HG02973 (cell line): ENCODE data around the gene IL4.

ENCODE experiments used
- ATAC-seq: cut with Tn5 transposase; IDR thresholded peaks from one replicate; pipeline ENCODE4 v1.9.1; 2021; ENCODE audit warnings: moderate library complexity; ENCODE audit not compliant: unreplicated experiment

The IL4 gene

DNA sequence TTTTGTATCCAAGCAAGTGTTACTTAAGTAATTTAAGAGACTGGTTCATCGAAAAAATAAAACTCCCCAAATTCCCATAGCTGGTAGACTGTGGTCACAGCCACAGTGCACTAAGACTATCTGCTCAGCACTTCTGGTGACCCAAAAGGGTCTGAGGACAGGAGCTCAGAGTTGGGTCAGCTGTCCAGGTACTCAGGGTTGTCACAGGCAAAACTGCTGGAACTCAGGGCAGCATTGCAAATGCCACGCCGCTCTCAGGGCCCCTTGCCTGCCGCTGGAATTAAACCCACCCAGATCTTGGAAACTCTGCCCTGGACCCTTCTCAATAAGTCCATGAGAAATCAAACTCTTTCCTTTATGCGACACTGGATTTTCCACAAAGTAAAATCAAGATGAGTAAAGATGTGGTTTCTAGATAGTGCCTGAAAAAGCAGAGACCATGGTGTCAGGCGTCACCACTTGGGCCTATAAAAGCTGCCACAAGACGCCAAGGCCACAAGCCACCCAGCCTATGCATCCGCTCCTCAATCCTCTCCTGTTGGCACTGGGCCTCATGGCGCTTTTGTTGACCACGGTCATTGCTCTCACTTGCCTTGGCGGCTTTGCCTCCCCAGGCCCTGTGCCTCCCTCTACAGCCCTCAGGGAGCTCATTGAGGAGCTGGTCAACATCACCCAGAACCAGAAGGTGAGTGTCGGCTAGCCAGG is 16.0 kb upstream of the IL4 start, which contains the start of gene IL13:
Gene IL13 (plus strand): TSS at position 498 of the 705 bp plus-strand sequence. CDS start 14 bp downstream, at position 512.
- ATAC-seq: no peak

GRCh38 chr5:132658381-132659302 is 15.1 kb upstream of the IL4 start:
- no peak for ATAC-seq

DNA sequence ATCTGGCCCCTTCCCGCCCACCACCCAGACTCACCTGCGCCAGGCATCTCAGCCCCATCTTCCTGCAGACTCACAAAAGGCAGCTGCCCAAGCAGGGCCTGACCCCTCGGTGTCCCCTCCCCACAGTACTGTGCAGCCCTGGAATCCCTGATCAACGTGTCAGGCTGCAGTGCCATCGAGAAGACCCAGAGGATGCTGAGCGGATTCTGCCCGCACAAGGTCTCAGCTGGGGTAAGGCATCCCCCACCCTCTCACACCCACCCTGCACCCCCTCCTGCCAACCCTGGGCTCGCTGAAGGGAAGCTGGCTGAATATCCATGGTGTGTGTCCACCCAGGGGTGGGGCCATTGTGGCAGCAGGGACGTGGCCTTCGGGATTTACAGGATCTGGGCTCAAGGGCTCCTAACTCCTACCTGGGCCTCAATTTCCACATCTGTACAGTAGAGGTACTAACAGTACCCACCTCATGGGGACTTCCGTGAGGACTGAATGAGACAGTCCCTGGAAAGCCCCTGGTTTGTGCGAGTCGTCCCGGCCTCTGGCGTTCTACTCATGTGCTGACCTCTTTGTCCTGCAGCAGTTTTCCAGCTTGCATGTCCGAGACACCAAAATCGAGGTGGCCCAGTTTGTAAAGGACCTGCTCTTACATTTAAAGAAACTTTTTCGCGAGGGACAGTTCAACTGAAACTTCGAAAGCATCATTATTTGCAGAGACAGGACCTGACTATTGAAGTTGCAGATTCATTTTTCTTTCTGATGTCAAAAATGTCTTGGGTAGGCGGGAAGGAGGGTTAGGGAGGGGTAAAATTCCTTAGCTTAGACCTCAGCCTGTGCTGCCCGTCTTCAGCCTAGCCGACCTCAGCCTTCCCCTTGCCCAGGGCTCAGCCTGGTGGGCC is 13.9 kb upstream of the IL4 start:
- ATAC-seq: no peak

DNA sequence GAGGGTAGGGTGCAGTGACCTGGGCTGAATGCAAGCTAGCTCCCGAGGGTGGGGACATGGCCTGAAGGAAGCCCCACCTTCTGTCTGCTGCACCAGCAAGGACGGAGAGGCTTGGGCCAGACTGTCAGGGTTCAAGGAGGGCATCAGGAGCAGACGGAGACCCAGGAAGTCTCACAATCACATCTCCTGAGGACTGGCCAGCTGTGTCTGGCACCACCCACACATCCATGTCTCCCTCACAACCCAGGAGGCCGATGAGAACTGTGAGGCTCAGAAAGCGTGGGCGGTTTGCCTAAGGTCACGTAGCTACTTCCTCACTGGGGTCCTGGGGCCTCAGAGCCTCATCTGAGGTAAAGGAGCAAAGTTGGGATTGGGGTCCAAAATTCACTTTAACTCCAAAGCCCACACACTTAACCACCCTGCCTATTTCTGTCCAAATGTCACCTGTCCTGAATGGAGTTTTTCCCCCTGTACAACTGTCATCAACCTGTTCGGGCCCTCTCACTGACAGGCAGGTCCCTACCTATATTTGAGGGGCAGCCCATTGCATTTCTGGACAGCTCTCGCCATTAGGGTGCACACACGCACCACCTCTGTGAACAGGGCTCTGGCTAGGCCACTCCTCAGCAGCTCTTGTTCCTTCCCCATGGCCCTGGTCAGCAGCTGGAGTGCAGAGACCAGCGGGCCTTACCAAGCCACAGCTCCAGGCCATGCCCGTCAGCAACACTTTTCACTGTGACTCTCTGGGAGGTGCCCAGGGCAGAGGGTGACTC is 12.4 kb upstream of the IL4 start:
- no peak for ATAC-seq

DNA sequence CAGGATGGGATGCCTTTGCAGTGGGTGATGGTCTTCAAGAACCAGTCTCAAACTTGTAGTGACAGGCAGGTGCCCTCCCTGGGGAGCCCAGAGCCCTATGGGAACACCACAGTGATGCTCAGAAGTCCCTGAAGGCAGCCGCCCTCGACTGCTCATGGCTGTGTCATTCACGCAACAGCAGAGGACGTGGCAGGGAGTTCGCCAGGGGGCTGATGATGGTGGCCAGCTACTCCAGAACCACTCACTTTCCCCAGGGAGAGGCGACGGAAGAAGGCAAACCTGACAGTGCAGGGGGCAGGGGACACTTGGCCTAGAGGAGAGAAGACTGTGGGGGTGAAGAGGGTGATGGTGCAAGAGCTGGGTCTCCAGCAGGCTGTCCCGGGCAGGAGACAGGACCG is 11.8 kb upstream of the IL4 start:
- ATAC-seq: no peak

DNA sequence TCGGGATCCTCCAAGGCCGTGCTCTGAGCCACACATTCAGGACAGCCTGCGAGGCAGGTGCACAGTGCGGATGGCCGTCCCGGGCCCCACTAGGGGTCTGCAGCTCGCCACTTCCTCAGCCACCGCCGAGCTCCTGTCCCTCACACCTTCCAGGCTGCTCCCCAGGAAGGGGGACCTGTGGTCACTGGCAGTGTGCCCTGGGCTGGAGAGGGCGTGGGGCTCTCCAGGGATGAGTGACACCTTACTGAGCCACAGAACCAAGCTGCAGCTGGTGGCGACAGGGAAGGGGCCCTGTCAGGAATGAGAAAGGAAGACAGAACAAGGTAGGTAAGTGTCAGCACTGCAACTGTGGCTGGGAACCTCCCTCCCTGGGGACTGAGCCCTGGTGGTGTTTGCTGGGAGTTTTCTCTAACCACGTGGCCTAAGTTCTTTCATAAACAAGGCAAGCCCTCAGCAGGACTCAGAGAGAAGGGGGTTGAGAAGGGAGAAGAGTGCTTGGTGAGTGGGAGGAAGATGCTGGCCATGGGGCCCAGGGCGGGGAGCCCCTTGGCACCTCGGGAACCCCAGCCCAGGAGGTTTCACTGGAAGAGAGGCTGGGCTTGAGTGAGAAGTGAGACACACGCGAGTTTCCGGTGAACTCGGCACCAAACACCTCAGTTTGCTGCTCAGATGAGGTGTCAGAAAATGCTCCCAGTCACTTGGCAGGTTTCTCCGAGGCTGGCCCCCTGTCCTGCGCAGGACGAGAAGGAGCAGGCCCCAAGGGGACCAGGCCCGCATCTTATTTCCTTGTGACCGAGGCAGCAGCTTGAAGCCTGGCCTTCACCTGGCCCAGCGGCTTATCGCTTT is 10.6 kb upstream of the IL4 start:
- peak; percentile 62 for ATAC-seq

DNA sequence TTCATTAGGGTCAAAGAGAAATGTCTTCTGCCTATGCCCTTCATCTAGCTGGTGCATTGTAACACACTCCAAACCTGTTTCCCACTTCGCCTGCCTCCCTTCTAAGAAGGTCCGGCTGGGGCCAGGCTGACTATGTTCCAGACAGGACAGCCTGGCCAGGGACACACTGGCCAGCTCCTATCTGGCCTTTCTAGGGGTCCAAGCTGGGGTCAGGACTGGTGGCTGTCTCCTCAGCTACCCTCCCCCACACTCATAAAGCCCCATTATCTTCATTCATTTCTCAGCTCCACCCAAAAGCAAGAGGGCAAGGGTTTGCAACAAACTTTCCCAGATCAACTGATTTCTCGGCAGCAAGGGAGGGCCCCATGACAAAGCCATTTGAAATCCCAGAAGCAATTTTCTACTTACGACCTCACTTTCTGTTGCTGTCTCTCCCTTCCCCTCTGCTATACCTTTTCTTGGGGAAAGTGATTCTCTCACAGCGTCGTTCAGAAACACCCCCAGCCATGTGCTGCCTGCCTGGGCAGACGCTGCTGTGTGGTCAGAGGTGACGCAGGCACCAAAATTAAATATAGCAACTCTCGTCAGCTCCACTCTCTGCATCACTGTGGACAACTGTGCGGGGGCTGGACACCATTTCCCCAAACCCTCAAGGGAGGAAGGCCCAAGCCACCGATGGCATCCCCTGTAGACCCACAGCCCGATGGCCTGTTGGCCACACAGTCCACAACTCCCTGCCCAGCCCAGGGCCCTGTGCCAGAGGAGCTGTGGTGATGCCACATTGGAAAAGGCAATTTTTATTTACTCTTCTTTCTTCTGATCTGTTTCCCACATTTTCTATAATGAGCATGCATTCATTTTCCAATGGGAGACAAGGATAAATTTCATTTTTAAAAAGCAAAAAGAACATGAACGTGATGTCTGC is 9.8 kb upstream of the IL4 start:
- ATAC-seq: peak; percentile 45

DNA sequence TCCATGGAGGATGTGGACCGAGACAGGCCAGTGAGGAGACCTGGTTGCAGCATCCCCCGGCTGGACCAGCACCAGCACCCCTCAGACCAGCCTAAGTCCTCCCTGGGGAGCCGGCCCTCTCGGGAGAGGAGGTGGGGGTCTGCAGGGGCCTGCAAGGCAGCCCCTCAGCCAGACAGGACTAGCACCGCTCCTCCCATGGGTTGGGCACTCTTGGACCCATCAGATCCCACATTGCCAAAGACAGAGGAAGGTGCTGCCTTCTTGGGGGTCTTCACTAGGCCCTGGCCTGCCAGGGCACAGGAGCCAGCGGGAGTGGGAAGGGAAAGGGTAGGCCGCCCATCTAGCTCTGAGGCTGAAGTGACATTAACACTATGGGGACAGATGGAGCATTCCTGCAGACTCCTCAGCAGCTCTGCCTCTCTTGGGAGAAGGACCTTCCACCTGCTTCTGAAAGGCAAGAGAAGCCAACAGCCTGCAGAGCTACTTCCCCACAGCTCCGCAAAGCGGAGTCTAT is 9.0 kb upstream of the IL4 start:
- no peak for ATAC-seq

DNA sequence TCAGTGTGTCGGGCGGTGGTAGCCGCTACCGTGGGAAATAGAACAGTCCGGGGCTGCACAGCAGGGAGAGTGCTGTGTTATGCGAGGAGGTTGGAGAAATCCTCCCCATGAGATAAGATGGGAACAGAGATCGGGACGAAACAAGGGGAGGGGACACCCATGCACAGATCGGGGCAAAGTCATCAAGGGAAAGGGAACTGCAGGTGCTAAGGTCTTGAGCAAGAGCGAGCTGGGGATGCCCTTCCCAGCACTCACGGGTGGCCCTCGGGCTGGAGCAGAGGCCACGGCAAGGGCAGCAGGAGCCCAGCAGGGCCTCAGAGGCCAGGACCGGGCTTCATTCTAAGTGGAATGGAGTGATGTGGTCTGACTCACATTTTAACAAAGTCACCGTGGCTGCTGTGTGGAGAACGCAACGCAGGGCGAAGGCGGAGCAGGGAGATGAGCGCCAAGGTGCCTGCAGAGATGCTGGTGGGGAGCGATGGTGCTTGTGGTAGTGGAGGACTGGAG is 8.2 kb upstream of the IL4 start:
- no peak for ATAC-seq

DNA sequence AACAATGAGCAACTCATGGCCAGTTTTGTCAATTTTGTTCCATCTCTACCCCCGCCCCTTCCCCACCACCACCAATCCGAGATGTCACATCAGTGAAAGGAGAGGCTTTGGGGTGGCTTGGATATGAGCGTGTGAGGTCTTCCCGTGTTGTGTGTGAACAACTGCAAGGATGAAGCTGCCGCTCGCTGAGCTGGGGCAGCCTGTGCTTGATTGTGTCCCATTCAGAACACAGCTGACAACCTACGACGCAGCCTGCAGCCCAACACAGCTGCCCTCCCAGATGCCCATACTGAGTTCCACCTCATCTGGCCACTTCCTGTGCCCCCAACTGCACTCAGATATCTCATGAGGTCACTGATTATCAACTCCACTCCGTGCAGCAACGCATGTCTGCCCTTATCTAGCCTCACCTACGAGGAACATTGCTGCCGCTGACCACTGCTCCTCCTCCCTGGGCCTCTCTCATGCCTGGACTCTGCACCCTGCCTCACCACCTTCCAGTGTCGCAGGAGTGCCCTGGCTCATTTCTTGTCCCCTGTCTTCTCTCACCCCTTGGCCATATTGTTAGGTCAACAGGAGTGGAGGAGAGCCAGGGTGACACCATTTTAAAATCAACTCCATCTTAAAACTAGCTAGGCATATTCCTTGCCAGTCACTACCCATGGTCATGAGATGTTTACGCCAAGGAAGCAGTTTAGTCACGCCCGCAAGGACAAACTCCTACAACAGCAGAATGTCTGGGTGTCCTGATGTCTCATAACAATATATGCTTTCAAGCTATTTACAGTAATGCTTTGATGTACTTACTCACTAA is 7.3 kb upstream of the IL4 start:
- no peak for ATAC-seq

- no peak for ATAC-seq
These were observed 6.5 kb upstream of the IL4 start for GRCh38 chr5:132667309-132667708.

DNA sequence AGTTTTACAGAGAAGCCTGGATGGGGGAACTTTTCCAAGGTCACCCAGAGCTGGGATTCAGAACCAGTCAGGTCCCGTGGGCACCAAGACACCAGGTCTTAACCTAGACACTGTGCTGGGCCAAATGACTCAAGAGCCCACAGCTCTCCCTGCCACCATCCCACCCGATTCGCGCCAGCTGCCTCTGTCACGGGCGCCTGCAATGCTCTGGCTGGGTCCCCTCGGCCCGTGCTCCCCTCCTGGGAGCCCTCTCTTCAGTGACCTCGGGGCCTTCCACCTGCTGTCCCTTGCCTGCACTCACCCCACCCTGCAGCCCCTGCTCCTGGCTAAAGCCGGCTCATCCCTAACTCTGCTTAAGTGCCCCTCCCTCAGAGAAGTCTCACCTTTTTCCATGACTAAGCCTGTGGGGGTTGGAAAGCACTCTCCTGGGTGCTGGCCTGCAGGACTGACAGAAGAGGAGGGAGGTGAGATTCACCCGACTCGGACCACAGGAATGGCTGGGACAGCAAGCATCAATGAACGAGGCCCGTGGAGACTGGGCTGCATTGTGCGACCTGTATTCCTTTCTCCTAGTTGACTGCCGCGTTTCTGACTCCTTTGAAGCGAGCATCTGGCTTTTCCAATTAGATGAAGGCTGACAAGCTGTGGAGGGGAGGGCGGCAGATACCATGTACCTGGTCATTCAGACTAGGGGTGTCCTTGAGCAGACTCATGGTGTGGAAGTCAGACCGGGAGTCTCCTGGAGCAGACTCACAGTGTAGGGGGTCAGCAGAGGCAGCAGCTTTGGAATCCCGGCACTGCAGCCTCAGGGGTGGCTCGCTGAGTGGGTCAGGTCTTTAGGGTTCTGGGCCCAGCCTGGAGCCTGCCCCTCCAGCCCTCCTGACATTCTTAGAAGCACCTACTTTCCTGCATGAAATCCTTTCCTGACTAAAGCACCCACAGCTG is 5.8 kb upstream of the IL4 start:
- ATAC-seq: no peak

DNA sequence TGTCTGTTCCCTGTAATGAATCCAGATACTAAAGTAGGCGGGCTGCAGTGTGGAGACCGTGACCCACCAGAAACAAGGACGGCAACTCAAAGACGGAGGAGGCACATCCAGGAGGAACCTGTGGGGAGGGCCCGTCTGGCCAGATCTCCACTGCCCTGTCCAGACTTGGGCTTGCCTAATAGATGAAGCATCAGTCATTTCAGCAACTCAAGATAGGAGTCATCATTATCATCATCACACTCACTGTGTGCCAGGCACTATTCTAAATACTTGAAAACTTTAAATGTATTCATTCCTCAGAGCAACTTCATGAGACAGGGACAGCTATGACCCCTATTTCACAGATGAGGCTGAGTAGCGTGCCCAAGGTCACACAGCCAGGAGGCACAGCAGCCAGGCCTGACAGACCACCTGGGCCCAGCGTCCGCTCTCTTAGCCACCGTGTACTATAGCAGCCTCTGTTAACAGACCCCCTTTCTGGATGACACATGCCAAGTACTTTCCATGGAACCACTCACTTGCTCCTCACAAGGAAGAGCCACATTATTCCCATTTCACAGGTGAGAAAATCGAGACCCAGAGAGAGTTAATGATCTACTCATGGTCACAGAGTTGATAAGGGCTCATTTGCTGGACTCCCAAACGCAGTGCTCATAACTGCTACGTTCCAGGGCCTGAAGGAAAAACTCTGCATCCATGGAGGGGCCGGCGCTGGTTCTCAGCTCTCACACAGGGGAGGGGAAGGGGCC is 4.9 kb upstream of the IL4 start:
- no peak for ATAC-seq

GRCh38 chr5:132669455-132669820 is 4.4 kb upstream of the IL4 start:
- ATAC-seq: no peak
